ENCODE results near the gene SFMBT2.

Gene SFMBT2

GRCh38 chr10:7310076-7310475 lies 100.8 kb downstream of the SFMBT2 start:
- TF ChIP-seq CTCF (IDR thresholded peaks at IDR 0.05; ENCODE audit: insufficient read depth, low read length, poor library complexity, severe bottlenecking): no peak
- no peaks in the 10 kb centered on the region for H3K36me3 ChIP-seq (ENCODE audit: control insufficient read depth, insufficient read depth, low read length)
- DNase-seq (ENCODE audit: extremely low read depth, insufficient read length): no peak
- no peaks in the 10 kb centered on the region for H3K27me3 ChIP-seq (replicated peaks; ENCODE audit: control insufficient read depth, insufficient read depth, low read length)
- H3K4me3 ChIP-seq (replicated peaks; ENCODE audit: low read depth, low read length): no peak overlapping the region

GRCh38 chr10:7308826-7309225 lies 102.0 kb downstream of the SFMBT2 start:
- no peak for TF ChIP-seq CTCF (IDR thresholded peaks at IDR 0.05; ENCODE audit: insufficient read depth, low read length, poor library complexity, severe bottlenecking)
- DNase-seq (ENCODE audit: extremely low read depth, insufficient read length): no peak

DNA sequence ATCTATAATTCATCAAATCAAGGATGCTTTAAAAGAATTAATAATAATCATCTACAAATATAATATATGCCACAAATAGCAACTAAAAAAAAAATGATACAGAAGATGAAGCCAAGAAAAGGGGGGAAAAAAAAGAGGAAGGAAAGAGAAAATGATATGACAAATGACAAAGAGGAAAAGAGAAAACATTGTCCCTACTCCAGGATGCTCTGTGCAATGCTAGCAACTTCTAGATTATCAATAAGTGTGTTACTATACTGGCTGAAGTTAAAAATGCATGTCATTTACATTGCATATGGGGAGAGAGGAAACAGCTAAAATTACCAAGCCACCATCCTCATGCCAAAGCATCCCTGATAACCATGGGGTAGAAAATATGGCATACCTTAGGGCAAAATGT lies 104.2 kb downstream of the SFMBT2 start:
- DNase-seq (ENCODE audit: extremely low read depth, insufficient read length): no peak
- Histone ChIP-seq H3K4me3 (replicated peaks; ENCODE audit: low read depth, low read length) (no peak overlapping the region), H3K27me3 (replicated peaks; ENCODE audit: control insufficient read depth, insufficient read depth, low read length) (no peaks in the 10 kb centered on the region), H3K36me3 (ENCODE audit: control insufficient read depth, insufficient read depth, low read length) (no peaks in the 10 kb centered on the region)
- TF ChIP-seq CTCF (IDR thresholded peaks at IDR 0.05; ENCODE audit: insufficient read depth, low read length, poor library complexity, severe bottlenecking): no peak

More at GRCh38 chr10:7308826-7309225, 102.0 kb downstream of the SFMBT2 start:
- Histone ChIP-seq H3K27me3 (replicated peaks; ENCODE audit: control insufficient read depth, insufficient read depth, low read length) (no peaks in the 10 kb centered on the region), H3K36me3 (ENCODE audit: control insufficient read depth, insufficient read depth, low read length) (no peaks in the 10 kb centered on the region), H3K4me3 (replicated peaks; ENCODE audit: low read depth, low read length) (no peak overlapping the region)

DNA sequence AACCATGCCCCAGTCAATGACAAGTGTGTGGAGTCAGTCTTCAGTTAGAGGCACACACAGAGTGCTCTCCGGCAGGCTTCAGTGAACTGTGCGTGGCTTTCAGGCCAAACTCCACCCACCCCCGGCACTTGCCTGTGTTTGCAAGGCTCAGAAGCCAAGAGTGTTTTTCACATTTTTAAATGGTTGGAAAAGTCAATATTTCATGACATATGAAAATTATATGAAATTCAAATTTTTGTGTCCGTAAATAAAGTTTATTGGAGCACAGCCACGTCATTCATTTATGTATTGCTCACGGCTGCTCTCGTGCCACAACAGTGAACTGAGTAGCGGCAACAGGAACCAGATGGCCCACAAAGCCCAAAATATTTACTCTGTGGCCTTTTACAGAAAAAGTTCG lies 104.7 kb downstream of the SFMBT2 start:
- no peak overlapping the region for H3K4me3 ChIP-seq (replicated peaks; ENCODE audit: low read depth, low read length)
- DNase-seq (ENCODE audit: extremely low read depth, insufficient read length): no peak
- no peaks in the 10 kb centered on the region for H3K36me3 ChIP-seq (ENCODE audit: control insufficient read depth, insufficient read depth, low read length)
- H3K27me3 ChIP-seq (replicated peaks; ENCODE audit: control insufficient read depth, insufficient read depth, low read length): no peaks in the 10 kb centered on the region
- TF ChIP-seq CTCF (IDR thresholded peaks at IDR 0.05; ENCODE audit: insufficient read depth, low read length, poor library complexity, severe bottlenecking): no peak

- no peak for TF ChIP-seq CTCF (IDR thresholded peaks at IDR 0.05; ENCODE audit: insufficient read depth, low read length, poor library complexity, severe bottlenecking)
- Histone ChIP-seq H3K36me3 (ENCODE audit: control insufficient read depth, insufficient read depth, low read length) (no peaks in the 10 kb centered on the region), H3K27me3 (replicated peaks; ENCODE audit: control insufficient read depth, insufficient read depth, low read length) (no peaks in the 10 kb centered on the region), H3K4me3 (replicated peaks; ENCODE audit: low read depth, low read length) (no peak overlapping the region)
- no peak for DNase-seq (ENCODE audit: extremely low read depth, insufficient read length)
Observed at GRCh38 chr10:7305053-7305452, 105.8 kb downstream of the SFMBT2 start.

DNA sequence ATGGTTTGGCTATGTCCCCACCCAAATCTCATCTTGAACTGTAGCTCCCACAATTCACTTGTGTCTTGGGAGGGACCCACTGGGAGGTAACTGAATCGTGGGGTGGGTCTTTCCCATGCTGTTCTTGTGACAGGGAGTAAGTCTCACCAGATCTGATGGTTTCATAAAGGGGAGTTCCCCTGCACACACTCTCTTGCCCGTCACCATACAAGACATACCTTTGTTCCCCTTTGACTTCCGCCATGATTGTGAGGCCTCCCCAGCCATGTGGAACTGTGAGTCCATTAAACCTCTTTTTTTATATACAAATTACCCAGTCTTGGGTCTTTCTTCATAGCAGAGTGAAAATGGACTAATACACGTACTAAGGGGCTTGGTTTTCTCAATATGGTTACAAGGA lies 106.7 kb downstream of the SFMBT2 start:
- no peak for DNase-seq (ENCODE audit: extremely low read depth, insufficient read length)
- Histone ChIP-seq H3K27me3 (replicated peaks; ENCODE audit: control insufficient read depth, insufficient read depth, low read length) (no peaks in the 10 kb centered on the region), H3K4me3 (replicated peaks; ENCODE audit: low read depth, low read length) (no peak overlapping the region), H3K36me3 (ENCODE audit: control insufficient read depth, insufficient read depth, low read length) (no peaks in the 10 kb centered on the region)
- no peak for TF ChIP-seq CTCF (IDR thresholded peaks at IDR 0.05; ENCODE audit: insufficient read depth, low read length, poor library complexity, severe bottlenecking)

Data from GM06990 (cell line).